Astrocyte (in vitro differentiated cells and primary cell): ENCODE measurements around the gene CAPZB. TPM values are rescaled to one million over a fixed set of nuclear protein-coding genes. Genes with fewer than 3 reads are reported as not detected.

Source experiments
- DNase-seq: peaks from one replicate; pipeline ENCODE4 v3.0.0-alpha.2; 2010; ENCODE audit warnings: low read depth
- FAIRE-seq: peaks from 2 replicates; lab custom pipeline; 2011; peaks lifted over from hg19 to GRCh38; lab: Jason Lieb, UNC
- H2AFZ ChIP-seq: 2 replicates; pipeline ENCODE4 v1.6.0; 2012; ENCODE audit warnings: low read depth, low read length, inconsistent platforms
- H3K27ac ChIP-seq: 2 replicates; pipeline ENCODE4 v1.5.1; 2011; ENCODE audit warnings: low read depth, low read length, inconsistent platforms
- H3K27me3 ChIP-seq: 2 replicates; pipeline ENCODE4 v1.6.0; 2011; ENCODE audit warnings: low read length, inconsistent platforms; ENCODE audit not compliant: insufficient read depth
- H3K36me3 ChIP-seq: 2 replicates; pipeline ENCODE4 v1.5.1; 2011; ENCODE audit warnings: low read length, inconsistent platforms; ENCODE audit not compliant: insufficient read depth
- H3K4me1 ChIP-seq: 2 replicates; pipeline ENCODE4 v1.5.1; 2011; ENCODE audit warnings: low read length, inconsistent platforms; ENCODE audit not compliant: insufficient read depth
- H3K4me2 ChIP-seq: 2 replicates; pipeline ENCODE4 v1.6.0; 2012; ENCODE audit warnings: low read length, inconsistent platforms
- H3K4me3 ChIP-seq: 2 replicates; pipeline ENCODE4 v1.5.1; 2011; ENCODE audit warnings: low read depth, mild to moderate bottlenecking, low read length, inconsistent platforms; ENCODE audit not compliant: insufficient read depth
- H3K79me2 ChIP-seq: 2 replicates; pipeline ENCODE4 v1.6.0; 2012; ENCODE audit warnings: mild to moderate bottlenecking, low read length, inconsistent platforms; ENCODE audit not compliant: insufficient read depth
- H3K9ac ChIP-seq: 2 replicates; pipeline ENCODE4 v1.6.0; 2012; ENCODE audit warnings: mild to moderate bottlenecking, low read length, inconsistent platforms
- H3K9me3 ChIP-seq: 2 replicates; pipeline ENCODE4 v1.5.1; 2012; ENCODE audit warnings: low read depth, mild to moderate bottlenecking, low read length, inconsistent platforms; ENCODE audit not compliant: insufficient read depth
- H4K20me1 ChIP-seq: 2 replicates; pipeline ENCODE4 v1.6.0; 2012; ENCODE audit warnings: low read length, inconsistent platforms; ENCODE audit not compliant: insufficient read depth
- H3K27ac Mint-ChIP-seq: one replicate; pipeline ENCODE4 v1.8.0; 2021; ENCODE audit warnings: mild to moderate bottlenecking, mixed read lengths; ENCODE audit not compliant: unreplicated experiment
- H3K27me3 Mint-ChIP-seq: one replicate; pipeline ENCODE4 v1.8.0; 2021; ENCODE audit warnings: low read depth, mixed read lengths; ENCODE audit not compliant: unreplicated experiment
- H3K36me3 Mint-ChIP-seq: one replicate; pipeline ENCODE4 v1.8.0; 2021; ENCODE audit warnings: low read depth, mixed read lengths; ENCODE audit not compliant: unreplicated experiment
- H3K4me1 Mint-ChIP-seq: one replicate; pipeline ENCODE4 v1.8.0; 2021; ENCODE audit warnings: low read depth, mixed read lengths; ENCODE audit not compliant: unreplicated experiment
- H3K4me3 Mint-ChIP-seq: one replicate; pipeline ENCODE4 v1.8.0; 2021; ENCODE audit warnings: mild to moderate bottlenecking, moderate library complexity, mixed read lengths; ENCODE audit not compliant: unreplicated experiment
- H3K9me3 Mint-ChIP-seq: one replicate; pipeline ENCODE4 v1.8.0; 2021; ENCODE audit warnings: mild to moderate bottlenecking, mixed read lengths; ENCODE audit not compliant: unreplicated experiment
- CTCF ChIP-seq: IDR thresholded peaks from 2 replicates; pipeline ENCODE4 v1.5.1; 2011; ENCODE audit warnings: low read depth, mild to moderate bottlenecking, inconsistent platforms, low read length, moderate library complexity; ENCODE audit not compliant: insufficient read depth
- EZH2 ChIP-seq: IDR thresholded peaks from 2 replicates; pipeline ENCODE4 v1.6.1; 2012; ENCODE audit warnings: mild to moderate bottlenecking, low read length, inconsistent platforms; ENCODE audit not compliant: insufficient read depth
- total RNA-seq: library from RNA; stranded (reverse); gene quantifications from 2 replicates; pipeline ENCODE4 v1.2.1, GENCODE V29; 2021

Gene CAPZB
- total RNA-seq, 1 donor from 2014 or later, result 458 TPM

- Mint-ChIP-seq H3K36me3 (peaks cover 15% of the 10 kb centered on the region), H3K9me3 (no peaks in the 10 kb centered on the region), H3K4me1 (peaks cover 28% of the 10 kb centered on the region), H3K27me3 (no peaks in the 10 kb centered on the region), H3K27ac (peak overlapping the region; percentile 53), H3K4me3 (peak overlapping the region; percentile 7)
- H3K9me3 ChIP-seq, result no peaks in the 10 kb centered on the region
- H3K27me3 ChIP-seq, result no peaks in the 10 kb centered on the region
- H3K4me2 ChIP-seq, result peak overlapping the region; percentile 59
- peaks cover 12% of the 10 kb centered on the region for H3K36me3 ChIP-seq
- no peak overlapping the region for H3K4me3 ChIP-seq
- DNase-seq (no peak), FAIRE-seq (no peak)
- H3K79me2 ChIP-seq, result peaks cover 85% of the 10 kb centered on the region
- TF ChIP-seq EZH2 (no peak), CTCF (no peak)
- no peak overlapping the region for H3K27ac ChIP-seq
- H4K20me1 ChIP-seq, result peaks cover 93% of the 10 kb centered on the region
- no peak overlapping the region for H3K9ac ChIP-seq
- no peak overlapping the region for H2AFZ ChIP-seq
- peaks cover 24% of the 10 kb centered on the region for H3K4me1 ChIP-seq
Measured at GRCh38 chr1:19385221-19385620, 100.1 kb downstream of the CAPZB start.

- Mint-ChIP-seq H3K36me3 (peaks cover 17% of the 10 kb centered on the region), H3K9me3 (no peaks in the 10 kb centered on the region), H3K4me1 (peaks cover 28% of the 10 kb centered on the region), H3K27ac (peak overlapping the region; percentile 53), H3K4me3 (peak overlapping the region; percentile 7), H3K27me3 (no peaks in the 10 kb centered on the region)
- Histone ChIP-seq H3K9me3 (no peaks in the 10 kb centered on the region), H3K27ac (no peak overlapping the region), H3K9ac (no peak overlapping the region), H3K4me3 (no peak overlapping the region), H3K79me2 (peaks cover 85% of the 10 kb centered on the region), H3K4me2 (peak overlapping the region; percentile 2), H3K27me3 (no peaks in the 10 kb centered on the region), H2AFZ (no peak overlapping the region), H3K36me3 (peaks cover 13% of the 10 kb centered on the region), H3K4me1 (peaks cover 24% of the 10 kb centered on the region), H4K20me1 (peaks cover 93% of the 10 kb centered on the region)
- no peak for TF ChIP-seq CTCF
- TF ChIP-seq EZH2, result no peak
- DNase-seq (no peak), FAIRE-seq (no peak)
Measured at GRCh38 chr1:19384772-19385187, 100.6 kb downstream of the CAPZB start.

GRCh38 chr1:19384113-19384512 is 101.2 kb downstream of the CAPZB start:
- no peaks in the 10 kb centered on the region for H3K27me3 Mint-ChIP-seq
- H3K36me3 Mint-ChIP-seq, result peaks cover 22% of the 10 kb centered on the region
- Histone ChIP-seq H3K4me1 (peaks cover 24% of the 10 kb centered on the region), H3K79me2 (peaks cover 85% of the 10 kb centered on the region), H3K4me3 (no peak overlapping the region), H3K4me2 (peak overlapping the region; percentile 2), H2AFZ (no peak overlapping the region), H3K27ac (no peak overlapping the region), H3K9ac (no peak overlapping the region), H3K27me3 (no peaks in the 10 kb centered on the region), H3K9me3 (no peaks in the 10 kb centered on the region), H4K20me1 (peaks cover 94% of the 10 kb centered on the region), H3K36me3 (peaks cover 17% of the 10 kb centered on the region)
- peaks cover 28% of the 10 kb centered on the region for H3K4me1 Mint-ChIP-seq
- DNase-seq (no peak), FAIRE-seq (no peak)
- H3K27ac Mint-ChIP-seq, result peak overlapping the region; percentile 53
- H3K9me3 Mint-ChIP-seq, result no peaks in the 10 kb centered on the region
- no peak for TF ChIP-seq EZH2
- no peak for TF ChIP-seq CTCF
- no peak overlapping the region for H3K4me3 Mint-ChIP-seq
